NCI-H1092 (cell line): ENCODE results near the gene GKAP1.
A peak's percentile ranks its signal among the peaks of the same experiment; 100 is the strongest.
"Not testable (repeated sequence)": the region's sequence is repeated elsewhere in the genome, so short reads cannot be mapped to it uniquely, and the experiment has no call there.

ENCODE experiments used
- DNase-seq: peaks from one replicate; lab custom pipeline; 2025; lab: John Stamatoyannopoulos, UW

The GKAP1 gene

DNA sequence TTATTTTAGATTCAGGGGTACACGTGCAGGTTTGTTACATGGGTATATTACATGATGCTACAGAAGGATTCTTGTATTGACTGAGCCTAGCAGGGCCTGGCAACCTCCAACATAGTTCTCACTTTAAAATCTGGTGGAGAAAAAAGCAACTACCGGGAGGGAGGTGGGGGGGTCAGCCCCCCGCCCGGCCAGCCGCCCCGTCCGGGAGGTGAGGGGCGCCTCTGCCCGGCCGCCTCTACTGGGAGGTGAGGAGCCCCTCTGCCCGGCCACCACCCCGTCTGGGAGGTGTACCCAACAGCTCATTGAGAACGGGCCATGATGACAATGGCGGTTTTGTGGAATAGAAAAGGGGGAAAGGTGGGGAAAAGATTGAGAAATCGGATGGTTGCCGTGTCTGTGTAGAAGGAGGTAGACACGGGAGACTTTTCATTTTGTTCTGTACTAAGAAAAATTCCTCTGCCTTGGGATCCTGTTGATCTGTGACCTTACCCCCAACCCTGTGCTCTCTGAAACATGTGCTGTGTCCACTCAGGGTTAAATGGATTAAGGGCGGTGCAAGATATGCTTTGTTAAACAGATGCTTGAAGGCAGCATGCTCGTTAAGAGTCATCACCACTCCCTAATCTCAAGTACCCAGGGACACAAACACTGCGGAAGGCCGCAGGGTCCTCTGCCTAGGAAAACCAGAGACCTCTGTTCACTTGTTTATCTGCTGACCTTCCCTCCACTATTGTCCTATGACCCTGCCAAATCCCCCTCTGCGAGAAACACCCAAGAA lies 88.8 kb downstream of the GKAP1 start:
- DNase-seq = not testable (repeated sequence)

DNA sequence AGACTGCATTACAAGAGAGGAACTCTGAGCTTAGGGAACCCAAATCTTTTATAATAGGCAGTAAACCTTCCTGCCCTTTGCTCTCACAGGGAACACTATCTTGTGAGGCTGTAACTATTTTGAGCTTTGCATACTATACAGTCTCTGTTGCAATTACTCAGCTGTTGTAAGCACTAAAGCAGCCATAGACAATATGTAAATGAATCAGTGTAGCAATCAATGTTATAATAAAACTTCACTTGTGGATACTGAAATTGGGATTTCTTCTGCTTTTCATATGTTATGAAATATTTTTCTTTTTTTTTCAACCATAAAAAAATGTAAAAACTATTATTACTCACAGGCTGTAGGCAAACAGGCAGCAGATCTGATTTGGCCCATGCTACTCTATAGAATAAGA lies 93.1 kb downstream of the GKAP1 start:
- DNase-seq = no peak

DNA sequence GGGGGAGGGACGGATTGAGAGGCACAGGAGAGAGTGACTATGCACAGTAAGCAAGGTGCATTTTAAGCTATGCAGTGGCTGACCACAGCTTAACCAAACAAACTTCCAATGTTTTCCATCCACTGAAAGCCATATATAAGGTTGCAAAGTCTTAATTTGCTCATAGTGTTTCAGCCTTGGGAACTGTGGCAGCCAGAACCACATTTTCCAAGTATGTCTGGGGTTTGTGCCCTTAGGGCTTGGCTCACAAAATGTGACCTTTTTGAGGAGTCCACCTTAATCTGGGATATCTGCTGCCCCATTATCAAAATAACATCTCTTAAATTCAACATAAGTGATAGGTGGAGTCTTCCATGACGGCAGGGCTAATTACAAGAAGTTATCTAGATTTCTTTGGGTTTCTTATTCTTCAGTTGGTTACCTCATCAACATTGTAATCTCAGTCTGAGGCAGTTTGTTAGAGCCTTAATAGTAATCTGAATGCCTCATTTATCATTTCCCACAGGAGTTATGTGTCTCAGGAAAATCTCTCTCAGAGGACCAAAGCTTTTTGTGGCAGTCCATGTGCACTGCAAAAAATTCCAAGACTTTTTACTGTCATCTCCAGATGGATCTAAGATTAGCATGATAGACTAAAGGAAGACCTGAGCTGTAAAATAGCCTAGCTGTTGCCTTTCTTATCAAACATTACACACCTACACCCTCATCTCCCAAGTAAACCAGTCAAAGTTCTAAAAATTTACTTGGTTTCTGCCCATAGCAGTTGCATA lies 94.7 kb downstream of the GKAP1 start:
- DNase-seq = no peak

DNA sequence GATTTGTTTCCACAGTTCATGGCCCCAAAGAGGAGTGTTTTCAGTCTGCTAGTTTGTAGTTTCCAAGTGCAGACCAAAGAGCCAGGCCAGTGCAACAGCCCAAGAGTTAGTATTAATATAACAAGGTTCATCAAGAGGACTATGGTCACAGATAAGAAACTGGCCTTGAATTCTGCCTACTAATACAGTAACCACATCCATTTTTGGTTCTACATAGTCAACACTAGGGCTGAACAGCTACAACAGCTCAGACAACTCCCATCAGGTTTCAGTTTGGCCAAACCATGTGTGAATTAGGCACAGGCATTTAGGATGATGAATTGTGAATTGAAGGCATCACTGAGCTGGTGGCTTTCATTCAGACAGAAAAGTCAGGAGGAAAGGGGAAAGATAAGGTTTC lies 96.1 kb downstream of the GKAP1 start:
- DNase-seq = no peak

DNA sequence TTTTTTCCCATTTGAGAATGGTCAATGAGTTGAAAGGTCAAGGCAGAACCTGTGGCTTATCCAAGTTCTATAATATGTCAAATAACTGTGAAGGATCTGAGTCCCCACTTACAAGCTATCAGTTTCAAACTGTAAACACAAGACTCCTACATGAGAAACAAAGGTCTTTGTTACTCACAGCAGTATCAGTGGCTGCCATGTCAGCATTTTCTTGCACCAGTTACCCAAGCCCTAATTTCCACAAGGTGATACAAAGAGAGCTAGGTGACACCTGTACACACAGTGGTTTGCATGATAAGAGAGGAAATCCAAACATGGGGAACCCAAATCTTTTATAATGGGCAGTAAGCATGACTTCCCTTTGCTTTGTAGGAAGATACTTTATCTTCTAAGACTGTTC lies 101.8 kb downstream of the GKAP1 start:
- no peak for DNase-seq

DNA sequence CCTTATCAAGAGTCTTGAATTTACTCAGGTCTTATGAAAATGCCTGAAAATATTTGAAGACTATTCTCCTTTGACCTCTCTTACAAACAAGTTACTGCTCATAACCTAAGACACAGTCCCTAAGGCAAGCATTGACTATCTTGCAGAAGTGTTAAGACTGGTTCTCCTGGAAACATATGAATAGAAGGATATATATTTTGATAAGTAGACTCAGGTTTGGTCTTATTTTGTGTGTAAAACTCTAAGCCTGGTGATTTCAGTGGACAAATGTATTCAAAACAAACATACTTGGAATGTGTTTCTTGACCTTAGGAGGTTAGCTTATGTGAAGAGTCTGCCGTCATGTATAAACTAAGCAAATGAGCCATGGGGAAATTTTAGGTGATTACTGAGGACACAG lies 102.3 kb downstream of the GKAP1 start:
- no peak for DNase-seq

DNA sequence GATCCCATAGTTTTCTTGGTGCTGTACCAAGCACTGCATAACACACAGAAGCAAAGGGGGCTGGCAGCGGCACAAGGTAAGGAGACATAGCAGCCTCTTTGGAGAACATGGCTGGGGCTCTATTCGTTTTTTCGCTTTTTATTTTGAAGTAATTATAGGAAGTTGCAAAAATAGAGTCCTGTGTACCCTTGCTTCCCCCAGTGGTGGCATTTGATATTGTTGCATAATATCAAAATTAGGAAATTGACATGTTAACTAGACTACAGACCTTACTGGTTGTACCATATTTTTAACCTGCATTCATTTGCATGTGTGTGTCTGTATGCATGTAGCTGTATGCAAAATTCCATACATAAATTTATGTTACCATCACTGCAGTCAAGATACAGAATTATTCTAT lies 103.2 kb downstream of the GKAP1 start:
- no peak for DNase-seq

DNA sequence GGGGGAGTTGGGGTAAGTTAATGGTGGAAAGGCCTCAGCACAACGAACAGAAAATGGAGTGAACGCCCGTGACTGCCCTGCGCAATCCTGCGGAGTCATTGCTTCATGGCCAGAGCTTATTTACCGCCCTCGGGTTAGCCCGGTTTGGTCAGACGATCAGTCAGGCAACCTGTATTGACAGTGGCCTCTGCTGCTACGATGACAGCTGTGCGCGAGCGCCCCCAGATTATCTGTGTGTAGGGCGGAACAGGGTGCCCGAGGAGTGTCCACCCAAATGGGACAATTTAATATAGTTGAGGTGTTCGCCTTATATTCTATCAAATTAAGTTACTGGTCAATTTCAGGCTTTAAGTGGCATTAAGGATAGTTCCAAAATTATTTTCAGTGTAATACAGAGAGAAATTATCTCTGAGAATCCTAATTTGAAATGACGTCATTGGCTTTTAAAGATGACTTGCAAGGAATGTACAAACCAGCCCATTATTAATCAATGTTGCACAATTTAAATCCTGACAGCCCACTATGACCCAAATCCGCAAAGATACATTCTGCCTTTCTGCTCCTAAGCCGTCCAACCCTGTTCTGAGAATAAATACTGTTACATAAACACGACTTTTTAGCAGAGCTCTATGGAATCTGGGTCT lies 108.9 kb downstream of the GKAP1 start:
- peak; percentile 10 for DNase-seq

DNA sequence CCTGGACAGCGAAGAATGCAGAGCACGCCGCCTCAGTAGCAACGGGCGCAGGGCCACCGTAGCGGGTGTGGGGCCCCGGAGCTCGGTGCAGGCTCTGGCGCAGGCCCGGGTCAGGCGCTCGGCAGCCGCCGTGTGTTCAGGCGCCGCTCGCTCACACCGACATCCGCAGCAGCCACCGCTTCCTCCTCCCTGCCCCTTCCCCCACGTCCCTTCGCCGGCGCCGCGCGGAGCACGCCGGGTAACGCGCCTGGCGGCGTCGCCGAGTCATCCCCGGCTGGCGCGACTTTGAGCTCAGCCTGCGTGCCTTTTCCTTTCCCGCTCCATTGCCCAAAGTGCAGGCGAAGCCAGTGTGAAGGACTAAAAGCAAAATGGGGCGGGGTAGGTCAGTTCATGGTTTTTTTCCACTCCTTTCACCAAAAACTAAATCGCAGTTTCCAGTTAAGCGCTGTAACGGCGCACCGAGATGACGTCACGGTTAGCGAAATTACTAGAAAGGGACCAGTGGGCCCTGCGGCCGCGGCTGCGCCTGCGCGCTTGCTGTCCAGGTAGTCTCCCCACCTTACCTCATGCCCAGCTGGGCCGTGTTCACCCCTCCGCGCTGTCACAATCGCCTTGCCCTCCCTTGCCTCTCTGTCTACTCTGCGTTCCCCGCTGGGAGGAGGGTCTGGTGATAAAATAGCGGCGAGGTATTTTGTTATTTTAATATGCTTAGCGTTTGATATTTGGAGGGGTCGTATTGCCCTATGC lies 109.6 kb downstream of the GKAP1 start, which contains the start of gene UBQLN1:
TSS of gene UBQLN1 (minus strand) at position 191 of the 747 bp plus-strand sequence. CDS start 279 bp downstream, outside the sequence.
- peak; percentile 93 for DNase-seq

DNA sequence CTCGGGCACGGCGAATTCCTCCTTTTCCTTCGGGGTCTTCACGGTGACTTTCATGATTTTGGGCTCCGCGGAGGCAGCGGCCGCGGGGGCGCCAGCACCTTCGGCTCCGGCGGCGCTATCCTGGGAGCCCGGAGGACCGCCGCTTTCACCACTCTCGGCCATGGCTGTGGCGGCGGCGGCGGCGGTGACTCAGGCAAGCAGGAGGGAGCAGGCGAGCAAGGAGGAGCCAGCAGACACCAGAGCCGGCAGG lies 110.1 kb downstream of the GKAP1 start:
- peak; percentile 63 for DNase-seq

DNA sequence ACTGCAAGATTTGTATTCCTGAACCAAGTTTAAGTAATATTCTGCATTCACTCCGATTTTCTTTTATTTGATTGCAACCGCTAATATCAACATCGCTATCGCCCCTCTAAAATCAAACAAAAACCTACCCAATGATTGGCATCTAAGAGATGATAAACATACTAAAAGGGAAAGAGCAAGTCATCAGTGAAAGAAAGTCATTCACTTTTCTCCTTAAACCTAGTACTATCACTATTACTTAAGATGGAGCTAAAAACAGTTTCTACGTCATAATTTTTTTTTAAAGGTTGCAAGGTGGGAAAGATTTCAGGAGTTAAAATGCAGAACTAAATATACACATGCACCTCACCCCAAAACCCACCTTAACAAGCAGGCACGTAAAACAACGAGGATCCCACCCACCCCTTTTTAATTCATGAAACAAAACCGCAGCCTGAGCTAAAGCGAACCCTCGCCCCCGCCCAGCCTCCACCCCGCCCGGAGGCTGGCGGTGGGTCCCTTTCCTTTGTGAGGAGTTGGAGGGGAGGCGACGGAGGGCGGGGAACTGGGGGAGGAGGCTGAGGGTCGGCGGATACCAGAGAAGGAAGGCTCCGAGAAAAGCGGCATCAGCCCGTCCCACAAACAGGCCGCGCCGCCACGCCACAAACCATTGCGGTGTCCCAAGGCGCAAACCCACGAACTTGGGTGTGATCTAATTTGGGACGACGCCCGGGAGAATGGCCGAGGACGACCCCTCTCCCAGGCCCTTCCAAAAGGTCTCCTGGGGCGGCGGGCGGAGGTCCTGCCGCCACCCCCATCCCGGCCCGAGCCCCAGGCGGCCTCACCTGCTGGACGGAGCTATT lies 110.7 kb downstream of the GKAP1 start:
- DNase-seq = peak; percentile 3

DNA sequence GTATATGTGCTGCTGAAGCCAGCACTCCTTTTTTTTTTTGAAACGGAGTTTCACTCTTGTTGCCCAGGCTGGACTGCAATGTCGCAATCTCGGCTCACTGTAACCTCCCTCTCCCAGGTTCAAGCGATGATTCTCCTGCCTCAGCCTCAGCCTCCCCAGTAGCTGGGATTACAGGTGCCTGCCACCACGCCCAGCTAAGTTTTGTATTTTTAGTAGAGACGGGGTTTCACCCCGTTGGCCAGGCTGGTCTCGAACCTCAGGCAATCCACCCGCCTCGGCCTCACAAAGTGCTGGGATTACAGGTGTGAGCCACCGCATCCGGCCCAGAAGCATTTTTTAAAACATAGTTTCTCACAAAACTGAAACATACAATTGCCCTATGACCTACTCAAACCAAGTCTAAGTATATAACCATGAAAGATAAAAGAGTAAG lies 112.3 kb downstream of the GKAP1 start:
- not testable (repeated sequence) for DNase-seq

DNA sequence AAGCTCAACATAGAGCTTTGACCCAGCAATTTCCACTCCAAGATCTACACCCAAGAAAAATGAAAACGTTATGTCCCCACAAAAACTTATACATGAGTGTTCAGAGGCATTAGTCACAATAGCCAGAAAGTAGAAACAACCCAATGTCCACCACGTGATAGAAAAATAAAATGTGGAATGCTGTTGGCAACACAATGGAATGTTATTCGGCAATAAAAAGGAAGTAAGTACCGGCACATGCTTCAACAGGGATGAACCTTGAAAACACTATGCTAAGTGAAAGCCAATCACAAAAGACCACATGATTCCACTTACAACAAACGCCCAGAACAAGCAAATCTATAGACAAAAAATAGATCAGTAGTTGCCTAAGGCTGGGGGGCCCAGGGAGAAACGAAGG lies 115.8 kb downstream of the GKAP1 start:
- no peak for DNase-seq

DNA sequence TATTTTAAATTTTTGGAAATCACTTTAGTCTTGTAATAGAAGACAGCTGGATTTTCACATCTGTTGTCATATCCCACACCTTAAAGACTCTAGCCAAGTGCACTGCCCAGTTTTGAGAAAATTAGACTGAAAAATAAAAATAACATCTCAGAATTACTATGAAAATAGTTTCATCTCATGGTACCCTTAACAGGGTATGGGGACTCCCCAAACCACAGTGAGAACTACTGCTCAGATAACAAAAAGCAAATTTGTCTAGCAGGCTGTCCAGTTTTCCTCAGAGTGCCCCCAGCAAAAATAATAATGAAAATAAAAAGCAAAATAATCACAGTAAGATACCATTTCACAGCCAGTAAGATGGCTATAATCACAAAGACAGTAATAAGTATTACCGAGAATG lies 116.3 kb downstream of the GKAP1 start:
- no peak for DNase-seq

DNA sequence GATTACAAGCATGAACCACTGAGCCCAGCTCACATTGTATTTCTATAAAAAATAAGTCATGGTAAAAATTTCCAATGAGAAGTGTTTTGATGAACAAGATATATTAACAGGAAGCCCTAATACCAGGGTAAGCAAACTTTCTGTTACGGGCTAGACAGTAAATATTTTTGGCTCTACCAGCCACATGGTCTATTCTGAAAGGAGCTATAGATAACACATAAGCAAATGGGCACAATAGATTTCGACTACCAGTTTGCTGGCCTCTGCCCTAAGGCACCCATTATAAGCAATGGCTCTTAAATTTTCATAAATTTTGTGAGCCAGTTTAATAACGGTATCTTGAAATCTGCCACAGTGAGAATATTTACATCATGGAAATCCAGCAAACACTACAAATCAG lies 118.0 kb downstream of the GKAP1 start:
- no peak for DNase-seq

DNA sequence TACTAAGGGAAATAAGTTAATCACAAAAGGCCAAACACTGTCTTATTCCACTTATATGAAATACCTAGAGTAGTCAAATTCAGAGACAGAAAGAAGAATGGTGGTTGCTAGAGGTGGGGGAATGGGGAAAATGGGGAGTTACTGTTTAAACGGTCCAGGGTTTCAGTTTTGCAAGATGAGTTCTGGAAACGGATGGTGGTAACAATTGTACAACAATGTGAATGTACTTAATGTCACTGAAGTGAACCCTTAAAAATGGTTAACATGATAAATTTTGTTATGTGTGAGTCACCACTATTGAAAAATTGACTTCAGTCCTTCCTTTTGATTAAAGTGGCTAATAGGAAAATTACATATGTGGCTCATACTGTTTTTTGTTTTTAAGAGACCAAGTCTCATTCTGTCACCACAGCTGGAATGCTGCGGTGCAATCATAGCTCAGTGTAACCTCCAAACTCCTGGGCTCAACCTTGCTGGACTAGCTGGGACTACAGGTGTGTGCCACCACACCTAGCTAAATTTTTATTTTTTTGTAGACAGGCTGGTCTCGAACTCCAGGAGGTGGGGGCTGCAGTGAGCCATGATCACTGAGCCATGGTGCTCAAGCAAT lies 118.5 kb downstream of the GKAP1 start:
- DNase-seq = no peak

DNA sequence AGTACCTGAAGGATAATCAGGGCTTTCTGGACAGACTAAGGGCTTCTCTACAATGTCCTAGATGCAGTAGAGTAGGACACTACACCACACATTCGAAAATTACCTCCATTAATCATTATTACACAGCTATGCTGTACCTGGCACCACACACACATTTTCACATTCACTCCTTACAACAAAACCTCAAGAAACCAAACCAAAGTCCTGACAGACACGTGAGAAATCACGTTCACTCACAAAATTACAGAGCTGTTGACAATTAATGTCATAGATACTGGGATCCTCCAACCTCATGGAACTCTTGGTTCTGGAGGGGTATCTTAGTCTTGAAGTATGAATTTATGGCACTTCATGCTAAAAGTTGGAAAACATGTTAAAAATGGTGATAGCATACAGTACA lies 126.1 kb downstream of the GKAP1 start:
- DNase-seq = no peak
